ENCODE measurements around the gene SERPINA5. TPM values are rescaled to one million over a fixed set of nuclear protein-coding genes. Genes with fewer than 3 reads are reported as not detected.

The SERPINA5 gene
- total and polyA plus RNA-seq, 2 of the 13 experiments (the other 11 are each of a cell fraction or from before 2014, with no cell fraction given) = 449 to 498 TPM

DNA sequence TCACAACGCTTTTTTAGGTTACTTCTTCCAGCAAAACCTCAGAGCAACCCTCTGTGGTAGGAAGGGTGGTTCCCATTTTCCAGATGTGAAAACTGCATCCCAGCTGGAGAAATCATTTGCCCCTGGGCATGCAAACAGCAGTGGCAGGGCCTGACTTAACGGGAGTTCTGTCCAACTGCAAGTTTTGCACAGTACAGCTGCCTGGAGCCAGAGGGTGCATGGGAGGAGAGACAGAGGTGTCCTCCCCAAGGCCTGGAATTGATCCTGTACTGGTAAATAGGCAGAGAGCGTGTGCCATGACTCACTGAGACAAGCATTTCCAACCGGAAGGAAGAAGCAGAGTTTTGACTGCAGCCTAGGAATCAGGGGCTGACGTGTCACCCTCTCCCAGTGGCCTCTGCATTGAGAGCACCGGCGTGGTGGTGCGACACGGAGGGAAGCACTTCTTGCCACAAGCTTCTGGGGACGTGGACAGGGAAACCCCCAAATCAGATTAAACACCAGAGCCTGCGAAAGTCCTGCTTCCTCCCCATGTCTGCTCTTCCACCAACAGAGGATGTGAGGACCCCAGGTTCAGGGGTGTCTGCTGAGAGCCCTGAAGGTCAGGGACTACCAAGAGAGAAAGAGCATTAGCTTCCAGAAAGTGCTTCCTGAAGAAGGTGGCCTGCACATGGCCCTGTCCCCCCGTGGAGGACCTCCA, 39.0 kb upstream of the SERPINA5 start (continued):
- TF ChIP-seq ZNF589 (CRISPR knock-in tag; conservative IDR thresholded peaks at IDR 0.05) (no peak), KDM3A (CRISPR knock-in tag; IDR thresholded peaks at IDR 0.05; ENCODE audit: low read depth) (no peak), SRY (CRISPR knock-in tag; IDR thresholded peaks at IDR 0.05) (no peak), TMF1 (CRISPR knock-in tag; IDR thresholded peaks at IDR 0.05; ENCODE audit: low read depth) (no peak), ZFP62 (CRISPR knock-in tag; IDR thresholded peaks at IDR 0.05) (no peak), SRSF9 (IDR thresholded peaks at IDR 0.05; ENCODE audit: borderline replicate concordance, insufficient read depth, low read depth, low read length, poor library complexity, severe bottlenecking) (no peak), ATM (IDR thresholded peaks at IDR 0.05; ENCODE audit: borderline replicate concordance) (no peak), ONECUT2 (CRISPR knock-in tag; IDR thresholded peaks at IDR 0.05) (no peak), NFKB2 (CRISPR knock-in tag; IDR thresholded peaks at IDR 0.05; ENCODE audit: borderline replicate concordance) (no peak; the same call in 1 of the 2 replicates)
- TF ChIP-seq, protein P1, sequence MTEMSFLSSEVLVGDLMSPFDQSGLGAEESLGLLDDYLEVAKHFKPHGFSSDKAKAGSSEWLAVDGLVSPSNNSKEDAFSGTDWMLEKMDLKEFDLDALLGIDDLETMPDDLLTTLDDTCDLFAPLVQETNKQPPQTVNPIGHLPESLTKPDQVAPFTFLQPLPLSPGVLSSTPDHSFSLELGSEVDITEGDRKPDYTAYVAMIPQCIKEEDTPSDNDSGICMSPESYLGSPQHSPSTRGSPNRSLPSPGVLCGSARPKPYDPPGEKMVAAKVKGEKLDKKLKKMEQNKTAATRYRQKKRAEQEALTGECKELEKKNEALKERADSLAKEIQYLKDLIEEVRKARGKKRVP (CRISPR knock-in tag; IDR thresholded peaks at IDR 0.05) = no peak
- TF ChIP-seq, protein P2, sequence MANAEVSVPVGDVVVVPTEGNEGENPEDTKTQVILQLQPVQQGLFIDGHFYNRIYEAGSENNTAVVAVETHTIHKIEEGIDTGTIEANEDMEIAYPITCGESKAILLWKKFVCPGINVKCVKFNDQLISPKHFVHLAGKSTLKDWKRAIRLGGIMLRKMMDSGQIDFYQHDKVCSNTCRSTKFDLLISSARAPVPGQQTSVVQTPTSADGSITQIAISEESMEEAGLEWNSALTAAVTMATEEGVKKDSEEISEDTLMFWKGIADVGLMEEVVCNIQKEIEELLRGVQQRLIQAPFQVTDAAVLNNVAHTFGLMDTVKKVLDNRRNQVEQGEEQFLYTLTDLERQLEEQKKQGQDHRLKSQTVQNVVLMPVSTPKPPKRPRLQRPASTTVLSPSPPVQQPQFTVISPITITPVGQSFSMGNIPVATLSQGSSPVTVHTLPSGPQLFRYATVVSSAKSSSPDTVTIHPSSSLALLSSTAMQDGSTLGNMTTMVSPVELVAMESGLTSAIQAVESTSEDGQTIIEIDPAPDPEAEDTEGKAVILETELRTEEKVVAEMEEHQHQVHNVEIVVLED (CRISPR knock-in tag; IDR thresholded peaks at IDR 0.05; ENCODE audit: borderline replicate concordance) = no peak
- TF ChIP-seq, protein P3, sequence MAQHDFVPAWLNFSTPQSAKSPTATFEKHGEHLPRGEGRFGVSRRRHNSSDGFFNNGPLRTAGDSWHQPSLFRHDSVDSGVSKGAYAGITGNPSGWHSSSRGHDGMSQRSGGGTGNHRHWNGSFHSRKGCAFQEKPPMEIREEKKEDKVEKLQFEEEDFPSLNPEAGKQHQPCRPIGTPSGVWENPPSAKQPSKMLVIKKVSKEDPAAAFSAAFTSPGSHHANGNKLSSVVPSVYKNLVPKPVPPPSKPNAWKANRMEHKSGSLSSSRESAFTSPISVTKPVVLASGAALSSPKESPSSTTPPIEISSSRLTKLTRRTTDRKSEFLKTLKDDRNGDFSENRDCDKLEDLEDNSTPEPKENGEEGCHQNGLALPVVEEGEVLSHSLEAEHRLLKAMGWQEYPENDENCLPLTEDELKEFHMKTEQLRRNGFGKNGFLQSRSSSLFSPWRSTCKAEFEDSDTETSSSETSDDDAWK (CRISPR knock-in tag; IDR thresholded peaks at IDR 0.05) = no peak
- TF ChIP-seq, protein P4, sequence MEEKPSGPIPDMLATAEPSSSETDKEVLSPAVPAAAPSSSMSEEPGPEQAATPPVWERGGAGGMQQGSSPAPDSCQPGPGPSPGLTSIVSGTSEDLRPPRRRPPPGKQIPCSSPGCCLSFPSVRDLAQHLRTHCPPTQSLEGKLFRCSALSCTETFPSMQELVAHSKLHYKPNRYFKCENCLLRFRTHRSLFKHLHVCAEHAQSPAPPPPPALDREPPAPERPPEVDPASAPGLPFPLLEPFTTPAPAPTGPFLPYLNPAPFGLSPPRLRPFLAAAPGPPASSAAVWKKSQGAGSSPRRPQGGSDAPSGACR (CRISPR knock-in tag; IDR thresholded peaks at IDR 0.05) = no peak
- TF ChIP-seq, protein P5, sequence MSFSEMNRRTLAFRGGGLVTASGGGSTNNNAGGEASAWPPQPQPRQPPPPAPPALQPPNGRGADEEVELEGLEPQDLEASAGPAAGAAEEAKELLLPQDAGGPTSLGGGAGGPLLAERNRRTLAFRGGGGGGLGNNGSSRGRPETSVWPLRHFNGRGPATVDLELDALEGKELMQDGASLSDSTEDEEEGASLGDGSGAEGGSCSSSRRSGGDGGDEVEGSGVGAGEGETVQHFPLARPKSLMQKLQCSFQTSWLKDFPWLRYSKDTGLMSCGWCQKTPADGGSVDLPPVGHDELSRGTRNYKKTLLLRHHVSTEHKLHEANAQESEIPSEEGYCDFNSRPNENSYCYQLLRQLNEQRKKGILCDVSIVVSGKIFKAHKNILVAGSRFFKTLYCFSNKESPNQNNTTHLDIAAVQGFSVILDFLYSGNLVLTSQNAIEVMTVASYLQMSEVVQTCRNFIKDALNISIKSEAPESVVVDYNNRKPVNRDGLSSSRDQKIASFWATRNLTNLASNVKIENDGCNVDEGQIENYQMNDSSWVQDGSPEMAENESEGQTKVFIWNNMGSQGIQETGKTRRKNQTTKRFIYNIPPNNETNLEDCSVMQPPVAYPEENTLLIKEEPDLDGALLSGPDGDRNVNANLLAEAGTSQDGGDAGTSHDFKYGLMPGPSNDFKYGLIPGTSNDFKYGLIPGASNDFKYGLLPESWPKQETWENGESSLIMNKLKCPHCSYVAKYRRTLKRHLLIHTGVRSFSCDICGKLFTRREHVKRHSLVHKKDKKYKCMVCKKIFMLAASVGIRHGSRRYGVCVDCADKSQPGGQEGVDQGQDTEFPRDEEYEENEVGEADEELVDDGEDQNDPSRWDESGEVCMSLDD (CRISPR knock-in tag; IDR thresholded peaks at IDR 0.05; ENCODE audit: borderline replicate concordance) = no peak
- TF ChIP-seq, protein P6, sequence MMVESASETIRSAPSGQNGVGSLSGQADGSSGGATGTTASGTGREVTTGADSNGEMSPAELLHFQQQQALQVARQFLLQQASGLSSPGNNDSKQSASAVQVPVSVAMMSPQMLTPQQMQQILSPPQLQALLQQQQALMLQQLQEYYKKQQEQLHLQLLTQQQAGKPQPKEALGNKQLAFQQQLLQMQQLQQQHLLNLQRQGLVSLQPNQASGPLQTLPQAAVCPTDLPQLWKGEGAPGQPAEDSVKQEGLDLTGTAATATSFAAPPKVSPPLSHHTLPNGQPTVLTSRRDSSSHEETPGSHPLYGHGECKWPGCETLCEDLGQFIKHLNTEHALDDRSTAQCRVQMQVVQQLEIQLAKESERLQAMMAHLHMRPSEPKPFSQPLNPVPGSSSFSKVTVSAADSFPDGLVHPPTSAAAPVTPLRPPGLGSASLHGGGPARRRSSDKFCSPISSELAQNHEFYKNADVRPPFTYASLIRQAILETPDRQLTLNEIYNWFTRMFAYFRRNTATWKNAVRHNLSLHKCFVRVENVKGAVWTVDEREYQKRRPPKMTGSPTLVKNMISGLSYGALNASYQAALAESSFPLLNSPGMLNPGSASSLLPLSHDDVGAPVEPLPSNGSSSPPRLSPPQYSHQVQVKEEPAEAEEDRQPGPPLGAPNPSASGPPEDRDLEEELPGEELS (CRISPR knock-in tag; IDR thresholded peaks at IDR 0.05) = peak; percentile 33; the same call in 1 of the 2 replicates
- TF ChIP-seq, protein P7, sequence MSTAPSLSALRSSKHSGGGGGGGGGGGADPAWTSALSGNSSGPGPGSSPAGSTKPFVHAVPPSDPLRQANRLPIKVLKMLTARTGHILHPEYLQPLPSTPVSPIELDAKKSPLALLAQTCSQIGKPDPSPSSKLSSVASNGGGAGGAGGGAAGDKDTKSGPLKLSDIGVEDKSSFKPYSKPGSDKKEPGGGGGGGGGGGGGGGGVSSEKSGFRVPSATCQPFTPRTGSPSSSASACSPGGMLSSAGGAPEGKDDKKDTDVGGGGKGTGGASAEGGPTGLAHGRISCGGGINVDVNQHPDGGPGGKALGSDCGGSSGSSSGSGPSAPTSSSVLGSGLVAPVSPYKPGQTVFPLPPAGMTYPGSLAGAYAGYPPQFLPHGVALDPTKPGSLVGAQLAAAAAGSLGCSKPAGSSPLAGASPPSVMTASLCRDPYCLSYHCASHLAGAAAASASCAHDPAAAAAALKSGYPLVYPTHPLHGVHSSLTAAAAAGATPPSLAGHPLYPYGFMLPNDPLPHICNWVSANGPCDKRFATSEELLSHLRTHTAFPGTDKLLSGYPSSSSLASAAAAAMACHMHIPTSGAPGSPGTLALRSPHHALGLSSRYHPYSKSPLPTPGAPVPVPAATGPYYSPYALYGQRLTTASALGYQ (CRISPR knock-in tag; IDR thresholded peaks at IDR 0.05) = no peak
